Loucy (cell line): ENCODE measurements around the gene HDDC2.

Source experiments
- EZH2phosphoT487 ChIP-seq: fragments of 200-600 bp; IDR thresholded peaks from 2 replicates; pipeline ENCODE4 v1.6.1; 2018; ENCODE audit warnings: antibody characterized with exemption, mild to moderate bottlenecking, moderate library complexity, borderline replicate concordance
- TF ChIP-seq, protein P1 (sequence below): fragments of 200-600 bp; sonication (generic); conservative IDR thresholded peaks from 2 replicates; pipeline ENCODE4 v1.5.1; 2014; ENCODE audit warnings: mild to moderate bottlenecking, antibody characterized with exemption, low read length

DNA sequence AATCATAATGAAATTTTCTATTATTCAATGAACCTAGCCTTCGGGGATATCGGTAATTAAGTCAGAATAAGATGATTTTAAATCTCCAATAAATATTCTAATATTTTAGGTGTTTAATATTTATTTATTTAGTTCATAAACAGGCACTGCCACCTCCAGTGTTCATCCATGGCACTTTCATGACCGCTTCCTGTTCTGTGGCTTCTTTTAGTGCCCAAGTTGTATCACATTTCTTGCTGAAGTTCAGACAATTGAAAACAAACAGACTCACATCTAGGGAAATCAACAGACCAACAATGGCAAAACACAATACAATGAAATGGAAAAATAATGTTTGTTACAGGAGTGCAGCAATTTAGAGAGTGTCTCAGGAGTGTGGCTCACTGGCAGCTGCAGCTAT is 26.0 kb downstream of the HDDC2 start:
- TF ChIP-seq, protein P1, sequence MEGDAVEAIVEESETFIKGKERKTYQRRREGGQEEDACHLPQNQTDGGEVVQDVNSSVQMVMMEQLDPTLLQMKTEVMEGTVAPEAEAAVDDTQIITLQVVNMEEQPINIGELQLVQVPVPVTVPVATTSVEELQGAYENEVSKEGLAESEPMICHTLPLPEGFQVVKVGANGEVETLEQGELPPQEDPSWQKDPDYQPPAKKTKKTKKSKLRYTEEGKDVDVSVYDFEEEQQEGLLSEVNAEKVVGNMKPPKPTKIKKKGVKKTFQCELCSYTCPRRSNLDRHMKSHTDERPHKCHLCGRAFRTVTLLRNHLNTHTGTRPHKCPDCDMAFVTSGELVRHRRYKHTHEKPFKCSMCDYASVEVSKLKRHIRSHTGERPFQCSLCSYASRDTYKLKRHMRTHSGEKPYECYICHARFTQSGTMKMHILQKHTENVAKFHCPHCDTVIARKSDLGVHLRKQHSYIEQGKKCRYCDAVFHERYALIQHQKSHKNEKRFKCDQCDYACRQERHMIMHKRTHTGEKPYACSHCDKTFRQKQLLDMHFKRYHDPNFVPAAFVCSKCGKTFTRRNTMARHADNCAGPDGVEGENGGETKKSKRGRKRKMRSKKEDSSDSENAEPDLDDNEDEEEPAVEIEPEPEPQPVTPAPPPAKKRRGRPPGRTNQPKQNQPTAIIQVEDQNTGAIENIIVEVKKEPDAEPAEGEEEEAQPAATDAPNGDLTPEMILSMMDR = no peak
- no peak for TF ChIP-seq EZH2phosphoT487
